ENCODE measurements around the gene CARD14. TPM values are rescaled to one million over a fixed set of nuclear protein-coding genes. Genes with fewer than 3 reads are reported as not detected.

The CARD14 gene
- total RNA-seq, 1 donor from 2014 or later = 1.7 TPM

DNA sequence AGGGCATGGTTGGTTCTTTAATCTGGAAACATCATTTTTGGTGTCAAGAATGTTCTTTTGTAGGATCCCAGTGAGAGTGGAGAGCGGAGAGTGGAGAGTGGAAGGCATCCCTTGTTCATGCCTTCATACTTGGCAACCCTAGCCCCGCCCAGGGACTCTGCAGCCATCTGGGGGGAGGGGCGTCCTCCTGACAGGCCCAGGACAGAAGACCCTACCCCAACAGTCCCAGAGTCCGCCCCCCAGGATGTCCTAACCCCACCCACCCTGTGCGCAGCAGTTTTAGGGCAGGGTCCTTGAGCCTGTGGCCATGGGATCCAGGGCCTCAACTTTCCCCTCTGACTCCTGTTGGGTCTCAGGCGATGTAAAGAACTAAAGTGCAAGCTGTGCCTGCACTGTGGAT is 54.9 kb downstream of the CARD14 start:
- Mint-ChIP-seq H3K4me1 (peaks cover 21% of the 10 kb centered on the region), H3K9me3 (no peaks in the 10 kb centered on the region), H3K27ac (ENCODE audit: unreplicated experiment) (no peak overlapping the region), H3K27me3 (ENCODE audit: low read depth) (no peaks in the 10 kb centered on the region), H3K4me3 (no peak overlapping the region), H3K36me3 (ENCODE audit: low read depth) (peaks cover 6% of the 10 kb centered on the region)
- TF ChIP-seq, protein P1, sequence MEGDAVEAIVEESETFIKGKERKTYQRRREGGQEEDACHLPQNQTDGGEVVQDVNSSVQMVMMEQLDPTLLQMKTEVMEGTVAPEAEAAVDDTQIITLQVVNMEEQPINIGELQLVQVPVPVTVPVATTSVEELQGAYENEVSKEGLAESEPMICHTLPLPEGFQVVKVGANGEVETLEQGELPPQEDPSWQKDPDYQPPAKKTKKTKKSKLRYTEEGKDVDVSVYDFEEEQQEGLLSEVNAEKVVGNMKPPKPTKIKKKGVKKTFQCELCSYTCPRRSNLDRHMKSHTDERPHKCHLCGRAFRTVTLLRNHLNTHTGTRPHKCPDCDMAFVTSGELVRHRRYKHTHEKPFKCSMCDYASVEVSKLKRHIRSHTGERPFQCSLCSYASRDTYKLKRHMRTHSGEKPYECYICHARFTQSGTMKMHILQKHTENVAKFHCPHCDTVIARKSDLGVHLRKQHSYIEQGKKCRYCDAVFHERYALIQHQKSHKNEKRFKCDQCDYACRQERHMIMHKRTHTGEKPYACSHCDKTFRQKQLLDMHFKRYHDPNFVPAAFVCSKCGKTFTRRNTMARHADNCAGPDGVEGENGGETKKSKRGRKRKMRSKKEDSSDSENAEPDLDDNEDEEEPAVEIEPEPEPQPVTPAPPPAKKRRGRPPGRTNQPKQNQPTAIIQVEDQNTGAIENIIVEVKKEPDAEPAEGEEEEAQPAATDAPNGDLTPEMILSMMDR (conservative IDR thresholded peaks at IDR 0.05) = no peak
- DNase-seq (ENCODE audit: low read depth, low spot score) = no peak

DNA sequence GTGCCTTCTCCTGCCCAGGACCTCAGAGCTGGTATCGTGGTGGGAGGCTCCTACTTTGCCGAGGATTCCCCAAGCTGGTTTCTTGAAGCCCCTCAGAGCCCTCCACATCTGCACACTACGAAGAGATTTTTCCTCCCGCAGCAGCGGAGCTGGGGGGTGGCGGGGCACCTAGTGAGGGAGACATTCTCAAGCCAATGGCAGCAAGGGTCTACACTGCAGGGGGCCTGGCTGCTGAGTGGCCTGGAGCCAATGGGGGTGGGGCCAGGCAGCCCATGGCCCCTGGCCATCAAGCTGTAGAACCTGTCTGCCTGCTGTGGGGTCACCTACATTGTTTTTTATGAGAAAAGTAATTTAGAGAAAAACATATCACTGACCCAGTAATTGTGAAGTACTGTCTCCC is 55.4 kb downstream of the CARD14 start:
- H3K36me3 Mint-ChIP-seq (ENCODE audit: low read depth) = peaks cover 8% of the 10 kb centered on the region
- no peaks in the 10 kb centered on the region for H3K27me3 Mint-ChIP-seq (ENCODE audit: low read depth)
- H3K4me3 Mint-ChIP-seq = no peak overlapping the region
- no peaks in the 10 kb centered on the region for H3K9me3 Mint-ChIP-seq
- H3K27ac Mint-ChIP-seq (ENCODE audit: unreplicated experiment) = no peak overlapping the region
- TF ChIP-seq, protein P1 (conservative IDR thresholded peaks at IDR 0.05) = no peak
- no peak for DNase-seq (ENCODE audit: low read depth, low spot score)
- H3K4me1 Mint-ChIP-seq = peaks cover 21% of the 10 kb centered on the region

DNA sequence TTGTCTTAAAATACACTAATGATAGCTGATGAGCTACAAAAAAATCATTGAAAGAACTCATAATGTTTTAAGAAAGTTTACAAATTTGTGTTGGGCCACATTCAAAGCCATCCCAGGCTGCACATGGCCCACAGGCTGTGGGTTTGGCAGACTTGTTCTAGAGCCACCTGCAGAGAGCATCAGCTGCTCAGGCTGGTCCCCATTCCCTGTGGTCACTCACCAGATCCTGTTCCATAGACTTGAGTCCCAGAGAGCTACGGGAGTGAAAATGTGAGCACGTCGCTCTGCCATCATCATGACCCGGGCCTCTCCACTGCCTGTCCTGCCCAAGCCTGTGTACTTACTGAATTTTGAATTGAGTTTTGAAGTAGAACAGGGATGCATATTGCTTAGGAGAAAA is 57.3 kb downstream of the CARD14 start:
- TF ChIP-seq, protein P1 (conservative IDR thresholded peaks at IDR 0.05) = no peak
- Mint-ChIP-seq H3K27me3 (ENCODE audit: low read depth) (no peaks in the 10 kb centered on the region), H3K36me3 (ENCODE audit: low read depth) (peaks cover 18% of the 10 kb centered on the region), H3K4me3 (no peak overlapping the region), H3K9me3 (peaks cover 3% of the 10 kb centered on the region), H3K27ac (ENCODE audit: unreplicated experiment) (peak overlapping the region; percentile 67), H3K4me1 (peaks cover 14% of the 10 kb centered on the region)
- no peak for DNase-seq (ENCODE audit: low read depth, low spot score)

DNA sequence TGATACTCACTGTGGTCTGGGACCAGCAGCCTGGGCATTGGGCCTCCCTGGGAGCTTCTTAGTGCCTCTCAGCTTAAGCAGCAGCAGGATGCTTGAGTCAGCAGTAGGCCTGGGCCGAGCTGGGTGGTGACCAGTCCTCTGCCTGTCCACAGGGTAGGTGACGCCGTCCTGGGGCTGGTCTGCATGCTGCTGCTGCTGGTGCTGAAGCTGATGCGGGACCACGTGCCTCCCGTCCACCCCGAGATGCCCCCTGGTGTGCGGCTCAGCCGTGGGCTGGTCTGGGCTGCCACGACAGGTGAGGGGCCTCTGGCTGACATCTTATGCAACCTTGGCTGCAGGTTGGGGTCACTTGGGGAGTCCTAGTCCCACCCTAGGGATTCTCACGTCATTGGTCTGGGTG is 57.8 kb downstream of the CARD14 start:
- H3K27me3 Mint-ChIP-seq (ENCODE audit: low read depth) = no peaks in the 10 kb centered on the region
- H3K4me3 Mint-ChIP-seq = no peak overlapping the region
- H3K9me3 Mint-ChIP-seq = peaks cover 6% of the 10 kb centered on the region
- no peak for DNase-seq (ENCODE audit: low read depth, low spot score)
- peaks cover 23% of the 10 kb centered on the region for H3K36me3 Mint-ChIP-seq (ENCODE audit: low read depth)
- no peak overlapping the region for H3K27ac Mint-ChIP-seq (ENCODE audit: unreplicated experiment)
- TF ChIP-seq, protein P1 (conservative IDR thresholded peaks at IDR 0.05) = no peak
- peaks cover 14% of the 10 kb centered on the region for H3K4me1 Mint-ChIP-seq

DNA sequence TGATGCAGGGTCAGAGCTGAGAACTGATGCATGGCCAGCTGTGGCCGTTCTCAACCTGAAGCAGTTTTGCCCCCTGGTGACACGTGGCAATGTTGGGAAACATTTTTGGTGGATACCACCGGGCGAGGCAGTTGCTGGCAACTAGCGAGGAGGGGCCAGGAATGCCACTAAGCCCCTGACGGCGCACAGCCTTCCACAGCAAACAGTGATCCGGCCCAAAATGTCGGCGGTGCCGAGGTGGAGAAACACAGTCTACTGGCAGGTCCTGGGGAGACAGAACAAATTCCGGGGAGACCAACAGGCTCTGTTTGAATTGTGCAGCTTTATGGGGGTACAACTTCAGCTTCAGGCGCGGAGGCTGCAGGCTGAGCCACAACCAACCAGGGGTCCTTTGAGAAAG is 58.6 kb downstream of the CARD14 start:
- H3K4me3 Mint-ChIP-seq = no peak overlapping the region
- H3K4me1 Mint-ChIP-seq = peaks cover 14% of the 10 kb centered on the region
- H3K9me3 Mint-ChIP-seq = peaks cover 7% of the 10 kb centered on the region
- H3K27ac Mint-ChIP-seq (ENCODE audit: unreplicated experiment) = peak overlapping the region; percentile 43
- H3K27me3 Mint-ChIP-seq (ENCODE audit: low read depth) = no peaks in the 10 kb centered on the region
- TF ChIP-seq, protein P1 (conservative IDR thresholded peaks at IDR 0.05) = no peak
- DNase-seq (ENCODE audit: low read depth, low spot score) = no peak
- H3K36me3 Mint-ChIP-seq (ENCODE audit: low read depth) = peaks cover 28% of the 10 kb centered on the region

DNA sequence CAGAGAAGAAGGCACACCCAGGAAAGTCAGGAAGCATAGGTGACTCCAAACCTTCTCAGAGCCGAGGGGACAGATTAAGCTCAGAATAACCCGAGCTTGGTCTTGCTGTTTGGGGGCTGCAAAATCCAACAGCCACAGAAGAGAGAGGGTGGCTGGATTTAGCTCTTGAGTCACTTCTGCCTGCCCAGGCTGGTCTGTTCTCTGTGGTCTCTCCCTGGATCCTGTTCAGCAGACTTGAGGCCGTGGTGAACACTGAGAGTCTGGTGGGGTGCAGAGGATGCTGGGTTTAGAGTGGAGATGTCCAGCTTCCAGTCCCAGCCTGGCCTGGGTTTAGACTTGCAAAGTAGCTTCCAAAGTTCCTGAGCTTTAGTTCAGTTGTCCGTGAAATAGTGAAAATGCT is 59.2 kb downstream of the CARD14 start:
- H3K9me3 Mint-ChIP-seq = peaks cover 7% of the 10 kb centered on the region
- no peak for DNase-seq (ENCODE audit: low read depth, low spot score)
- peaks cover 11% of the 10 kb centered on the region for H3K4me1 Mint-ChIP-seq
- H3K27ac Mint-ChIP-seq (ENCODE audit: unreplicated experiment) = peak overlapping the region; percentile 43
- H3K27me3 Mint-ChIP-seq (ENCODE audit: low read depth) = no peaks in the 10 kb centered on the region
- H3K36me3 Mint-ChIP-seq (ENCODE audit: low read depth) = peaks cover 30% of the 10 kb centered on the region
- H3K4me3 Mint-ChIP-seq = no peak overlapping the region
- TF ChIP-seq, protein P1 (conservative IDR thresholded peaks at IDR 0.05) = no peak
